SK-N-MC (cell line): ENCODE results near the gene TSPOAP1.

Experiments
- EZH2 ChIP-seq: fragments of 200-600 bp; sonication (generic); IDR thresholded peaks from one replicate; pipeline ENCODE4 v1.6.1; 2017; ENCODE audit warnings: antibody characterized with exemption
- POLR2AphosphoS5 ChIP-seq: IDR thresholded peaks from 2 replicates; pipeline ENCODE4 v1.6.1; 2012; ENCODE audit warnings: mild to moderate bottlenecking, low read depth, low read length, borderline replicate concordance

GRCh38 chr17:58344047-58344790 is 15.6 kb upstream of the TSPOAP1 start:
- TF ChIP-seq EZH2 (no peak), POLR2AphosphoS5 (no peak)
